ENCODE measurements around the gene PDXDC1. TPM values are rescaled to one million over a fixed set of nuclear protein-coding genes. Genes with fewer than 3 reads are reported as not detected.

The PDXDC1 gene
- total and polyA plus RNA-seq, 2 donors (not counting 1 experiment from before 2014, with no cell fraction given), result 48.1 to 103 TPM

GRCh38 chr16:15031179-15031578 lies 56.4 kb downstream of the PDXDC1 start:
- no peak overlapping the region for H3K27ac Mint-ChIP-seq
- no peak overlapping the region for H3K4me3 Mint-ChIP-seq
- intact Hi-C loops (cut with micrococcal nuclease), result no loop called here
- no CpG with 5 or more reads among the region's 2 CpGs for WGBS (ENCODE audit: insufficient coverage)
- H3K9me3 Mint-ChIP-seq (ENCODE audit: insufficient read depth), result no peaks in the 10 kb centered on the region
- no peaks in the 10 kb centered on the region for H4K20me1 ChIP-seq (ENCODE audit: control insufficient read depth, insufficient read depth, low read length, poor library complexity, severe bottlenecking)
- no peak for TF ChIP-seq EZH2 (IDR thresholded peaks at IDR 0.05; ENCODE audit: borderline replicate concordance, insufficient read depth, low read depth, low read length, poor library complexity, severe bottlenecking)
- TF ChIP-seq CTCF (IDR thresholded peaks at IDR 0.05), result no peak
- DNase-seq (no peak), ATAC-seq (ENCODE audit: low read depth) (no peak)
- H3K27ac ChIP-seq (ENCODE audit: low read length in 2 of 2), result no peak overlapping the region
- H3K27me3 ChIP-seq (replicated peaks in 1 of 4; ENCODE audit: control extremely low read depth in 1 of 4, control insufficient read depth in 3 of 4, insufficient read depth in 4 of 4, low read length in 3 of 4), result no peaks in the 10 kb centered on the region
- H2AFZ ChIP-seq (ENCODE audit: insufficient read depth, low read depth, low read length, poor library complexity, severe bottlenecking), result no peak overlapping the region
- H3K9me3 ChIP-seq (ENCODE audit: control extremely low read depth in 1 of 3, control insufficient read depth in 2 of 3, insufficient read depth in 1 of 3, low read length in 2 of 3), result no peaks in the 10 kb centered on the region
- no peak overlapping the region for H3K4me2 ChIP-seq (replicated peaks; ENCODE audit: low read depth, low read length, poor library complexity, severe bottlenecking)
- H3K4me1 Mint-ChIP-seq, result no peaks in the 10 kb centered on the region
- ChIA-PET CTCF (no interaction called here), POLR2A (no interaction called here)
- no peaks in the 10 kb centered on the region for H3K79me2 ChIP-seq (ENCODE audit: control insufficient read depth, insufficient read depth, low read length)
- H3K27me3 Mint-ChIP-seq, result no peaks in the 10 kb centered on the region
- H3K4me3 ChIP-seq (ENCODE audit: control extremely low read depth in 1 of 5, extremely low read depth in 1 of 5, insufficient read depth in 1 of 5, low read depth in 2 of 5, low read length in 4 of 5), result no peak overlapping the region
- H3K36me3 ChIP-seq (replicated peaks in 1 of 2; ENCODE audit: control extremely low read depth in 1 of 2, control insufficient read depth in 1 of 2, extremely low read depth in 1 of 2, insufficient read depth in 2 of 2, low read length in 1 of 2), result peaks cover 10 to 81% of the 10 kb centered on the region in 2 experiments
- H3K4me1 ChIP-seq (ENCODE audit: control insufficient read depth in 2 of 2, insufficient read depth in 2 of 2, low read length in 2 of 2), result no peaks in the 10 kb centered on the region
- no peak overlapping the region for H3K9ac ChIP-seq (ENCODE audit: low read length)

- no peak overlapping the region for H3K9ac ChIP-seq (ENCODE audit: low read length)
- ChIA-PET POLR2A (no interaction called here), CTCF (no interaction called here)
- H3K79me2 ChIP-seq (ENCODE audit: control insufficient read depth, insufficient read depth, low read length), result no peaks in the 10 kb centered on the region
- ATAC-seq (ENCODE audit: low read depth) (no peak), DNase-seq (no peak)
- no peak overlapping the region for H3K4me2 ChIP-seq (replicated peaks; ENCODE audit: low read depth, low read length, poor library complexity, severe bottlenecking)
- intact Hi-C loops (cut with micrococcal nuclease), result no loop called here
- H4K20me1 ChIP-seq (ENCODE audit: control insufficient read depth, insufficient read depth, low read length, poor library complexity, severe bottlenecking), result no peaks in the 10 kb centered on the region
- TF ChIP-seq EZH2 (IDR thresholded peaks at IDR 0.05; ENCODE audit: borderline replicate concordance, insufficient read depth, low read depth, low read length, poor library complexity, severe bottlenecking) (no peak), CTCF (IDR thresholded peaks at IDR 0.05) (no peak)
- H3K36me3 ChIP-seq (replicated peaks in 1 of 2; ENCODE audit: control extremely low read depth in 1 of 2, control insufficient read depth in 1 of 2, extremely low read depth in 1 of 2, insufficient read depth in 2 of 2, low read length in 1 of 2), result peaks cover 10 to 82% of the 10 kb centered on the region in 2 experiments
- Mint-ChIP-seq H3K4me1 (no peaks in the 10 kb centered on the region), H3K4me3 (no peak overlapping the region), H3K27me3 (no peaks in the 10 kb centered on the region), H3K9me3 (ENCODE audit: insufficient read depth) (no peaks in the 10 kb centered on the region), H3K27ac (peak overlapping the region; percentile 75)
- no peak overlapping the region for H3K4me3 ChIP-seq (ENCODE audit: control extremely low read depth in 1 of 5, extremely low read depth in 1 of 5, insufficient read depth in 1 of 5, low read depth in 2 of 5, low read length in 4 of 5)
- H3K27ac ChIP-seq (ENCODE audit: low read length in 2 of 2), result no peak overlapping the region
- H3K4me1 ChIP-seq (ENCODE audit: control insufficient read depth in 2 of 2, insufficient read depth in 2 of 2, low read length in 2 of 2), result no peaks in the 10 kb centered on the region
- no peaks in the 10 kb centered on the region for H3K9me3 ChIP-seq (ENCODE audit: control extremely low read depth in 1 of 3, control insufficient read depth in 2 of 3, insufficient read depth in 1 of 3, low read length in 2 of 3)
- WGBS (ENCODE audit: insufficient coverage), result 96% methylated on average over 8 of the region's 8 CpGs
- no peaks in the 10 kb centered on the region for H3K27me3 ChIP-seq (replicated peaks in 1 of 4; ENCODE audit: control extremely low read depth in 1 of 4, control insufficient read depth in 3 of 4, insufficient read depth in 4 of 4, low read length in 3 of 4)
- H2AFZ ChIP-seq (ENCODE audit: insufficient read depth, low read depth, low read length, poor library complexity, severe bottlenecking), result no peak overlapping the region
Measured at GRCh38 chr16:15031586-15031985, 56.8 kb downstream of the PDXDC1 start.

Data from B cell (primary cell).